GM21390 (cell line): Measurements from ENCODE around the gene JMJD1C.
"Not testable (repeated sequence)": the region's sequence is repeated elsewhere in the genome, so short reads cannot be mapped to it uniquely, and the experiment has no call there.

Source experiments
- ATAC-seq: cut with Tn5 transposase; IDR thresholded peaks from one replicate; pipeline ENCODE4 v1.9.1; 2021; ENCODE audit not compliant: unreplicated experiment

Gene JMJD1C, protein sequence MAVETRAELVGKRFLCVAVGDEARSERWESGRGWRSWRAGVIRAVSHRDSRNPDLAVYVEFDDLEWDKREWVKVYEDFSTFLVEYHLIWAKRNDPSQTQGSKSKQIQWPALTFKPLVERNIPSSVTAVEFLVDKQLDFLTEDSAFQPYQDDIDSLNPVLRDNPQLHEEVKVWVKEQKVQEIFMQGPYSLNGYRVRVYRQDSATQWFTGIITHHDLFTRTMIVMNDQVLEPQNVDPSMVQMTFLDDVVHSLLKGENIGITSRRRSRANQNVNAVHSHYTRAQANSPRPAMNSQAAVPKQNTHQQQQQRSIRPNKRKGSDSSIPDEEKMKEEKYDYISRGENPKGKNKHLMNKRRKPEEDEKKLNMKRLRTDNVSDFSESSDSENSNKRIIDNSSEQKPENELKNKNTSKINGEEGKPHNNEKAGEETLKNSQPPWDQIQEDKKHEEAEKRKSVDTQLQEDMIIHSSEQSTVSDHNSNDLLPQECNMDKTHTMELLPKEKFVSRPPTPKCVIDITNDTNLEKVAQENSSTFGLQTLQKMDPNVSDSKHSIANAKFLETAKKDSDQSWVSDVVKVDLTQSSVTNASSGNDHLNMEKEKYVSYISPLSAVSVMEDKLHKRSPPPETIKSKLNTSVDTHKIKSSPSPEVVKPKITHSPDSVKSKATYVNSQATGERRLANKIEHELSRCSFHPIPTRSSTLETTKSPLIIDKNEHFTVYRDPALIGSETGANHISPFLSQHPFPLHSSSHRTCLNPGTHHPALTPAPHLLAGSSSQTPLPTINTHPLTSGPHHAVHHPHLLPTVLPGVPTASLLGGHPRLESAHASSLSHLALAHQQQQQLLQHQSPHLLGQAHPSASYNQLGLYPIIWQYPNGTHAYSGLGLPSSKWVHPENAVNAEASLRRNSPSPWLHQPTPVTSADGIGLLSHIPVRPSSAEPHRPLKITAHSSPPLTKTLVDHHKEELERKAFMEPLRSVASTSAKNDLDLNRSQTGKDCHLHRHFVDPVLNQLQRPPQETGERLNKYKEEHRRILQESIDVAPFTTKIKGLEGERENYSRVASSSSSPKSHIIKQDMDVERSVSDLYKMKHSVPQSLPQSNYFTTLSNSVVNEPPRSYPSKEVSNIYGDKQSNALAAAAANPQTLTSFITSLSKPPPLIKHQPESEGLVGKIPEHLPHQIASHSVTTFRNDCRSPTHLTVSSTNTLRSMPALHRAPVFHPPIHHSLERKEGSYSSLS (N-terminal part only)

DNA sequence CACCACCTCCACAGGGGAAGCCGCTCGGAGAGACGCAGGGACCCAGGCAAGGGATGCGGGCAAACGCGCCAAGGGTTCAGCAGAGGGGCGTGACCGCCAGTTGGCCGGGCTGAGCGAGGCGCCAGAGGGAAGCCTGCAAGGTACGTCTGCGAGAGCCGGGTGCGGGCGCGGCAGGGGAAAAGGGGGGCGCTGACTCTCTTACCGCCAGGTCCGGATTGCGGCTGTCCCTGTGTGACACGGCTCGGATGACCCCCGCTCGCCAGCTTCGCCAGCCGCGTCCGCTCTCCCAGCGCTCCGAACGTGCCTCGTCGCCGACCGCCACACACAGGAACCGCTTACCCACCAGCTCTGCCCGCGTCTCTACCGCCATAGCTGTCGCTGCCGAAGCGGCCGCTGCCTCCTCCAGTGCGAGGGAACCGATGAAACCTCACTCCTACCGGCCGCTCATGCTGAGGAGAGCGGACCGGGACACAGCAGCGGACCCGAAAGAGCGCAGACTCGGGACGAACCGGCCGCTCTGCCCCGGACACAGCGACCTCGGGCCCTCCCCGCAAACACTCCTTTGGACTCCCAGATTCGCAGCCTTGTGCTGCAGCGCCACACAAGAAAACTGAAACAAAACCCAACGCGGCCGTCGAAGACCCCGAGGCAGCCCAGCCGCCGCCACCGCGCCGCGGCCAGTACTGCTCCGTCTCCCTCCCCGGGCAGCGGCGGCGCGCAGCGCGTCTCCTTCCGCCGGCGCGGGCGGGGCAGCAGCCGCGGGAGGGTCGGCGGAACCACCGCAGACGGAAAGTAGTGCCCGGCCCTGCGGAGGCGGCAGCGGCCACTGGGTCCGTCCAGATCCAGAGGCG is at the start of gene JMJD1C:
TSS of gene JMJD1C (minus strand) at position 685 of the 851 bp plus-strand sequence. CDS start at position 370, 315 bp downstream.
- ATAC-seq = peak; percentile 66

GRCh38 chr10:63515002-63515763 is 49.4 kb upstream of the JMJD1C start:
- ATAC-seq = peak; percentile 56

GRCh38 chr10:63506554-63506953 is 40.8 kb upstream of the JMJD1C start:
- ATAC-seq = no peak

DNA sequence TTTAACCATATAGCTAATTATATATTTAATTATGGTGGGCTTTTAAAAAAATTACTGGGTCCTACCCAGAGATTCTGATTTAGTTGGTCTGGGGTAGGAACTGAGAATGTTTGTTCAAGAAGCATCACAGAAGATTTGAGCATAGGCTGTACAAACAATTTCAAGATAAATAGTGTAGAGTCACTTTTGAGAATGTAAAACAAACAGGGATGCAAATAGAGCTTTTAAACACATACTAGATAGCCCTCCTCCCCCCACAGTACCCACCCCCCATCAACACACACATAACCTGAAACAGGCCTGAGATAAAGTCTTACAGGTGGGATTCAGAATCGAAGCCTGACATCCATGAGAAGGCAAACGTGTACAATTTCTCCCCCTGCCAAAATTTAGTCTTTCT is 39.8 kb upstream of the JMJD1C start:
- no peak for ATAC-seq

DNA sequence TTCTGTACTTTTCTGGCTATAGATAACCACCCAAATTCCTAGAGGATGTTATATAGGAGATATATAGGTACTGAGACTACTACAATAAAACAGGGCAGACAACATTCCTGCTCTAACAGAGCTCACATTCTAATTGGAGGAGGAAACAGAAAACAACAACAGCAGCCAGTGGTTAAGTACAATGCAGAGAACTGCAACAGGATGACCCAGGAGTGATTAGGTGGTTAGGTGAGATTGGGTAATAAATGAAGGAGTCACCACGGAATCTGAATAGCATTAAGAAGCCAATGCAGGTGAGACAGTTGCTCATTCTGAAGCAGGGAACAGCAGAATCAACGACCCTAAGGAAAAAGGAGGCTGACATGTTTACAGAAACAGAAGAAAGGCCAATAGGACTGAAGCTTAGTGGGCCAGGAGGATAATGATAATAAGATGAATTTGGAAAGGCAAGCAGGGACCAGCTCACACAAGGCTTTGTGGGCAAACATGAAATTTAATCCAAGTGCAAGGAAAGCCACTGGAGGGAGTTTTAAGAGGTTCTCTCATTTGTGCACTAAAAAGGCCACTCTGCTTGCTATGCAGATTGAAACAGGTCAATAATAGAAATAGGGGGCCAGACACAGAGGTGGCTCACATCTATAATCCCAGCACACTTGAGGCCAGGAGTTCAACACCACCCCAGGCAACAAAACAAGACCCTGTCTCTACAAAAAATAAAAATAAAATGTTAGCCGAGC is 38.5 kb upstream of the JMJD1C start:
- ATAC-seq = no peak

GRCh38 chr10:63503395-63503794 is 37.6 kb upstream of the JMJD1C start:
- no peak for ATAC-seq

- no peak for ATAC-seq
Measured at GRCh38 chr10:63502832-63503231, 37.1 kb upstream of the JMJD1C start.

DNA sequence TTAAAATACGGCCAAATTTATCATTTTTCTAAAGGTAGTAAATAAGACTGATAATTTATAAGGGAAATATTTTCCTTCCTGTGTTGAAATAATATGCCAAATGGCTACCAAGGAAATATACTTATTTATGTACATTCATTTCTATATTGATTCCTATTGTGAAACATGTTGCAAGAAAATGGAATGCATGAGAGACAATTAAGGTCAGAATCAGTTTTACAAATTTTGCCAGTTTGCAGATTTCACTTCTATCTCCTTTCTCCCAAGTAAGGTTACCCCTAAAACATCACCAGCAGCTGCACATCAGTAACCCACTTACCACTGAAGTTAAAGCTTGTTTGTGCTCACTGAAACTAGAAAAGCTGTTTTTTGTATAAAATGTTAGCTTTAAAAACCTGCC is 36.2 kb upstream of the JMJD1C start:
- no peak for ATAC-seq

DNA sequence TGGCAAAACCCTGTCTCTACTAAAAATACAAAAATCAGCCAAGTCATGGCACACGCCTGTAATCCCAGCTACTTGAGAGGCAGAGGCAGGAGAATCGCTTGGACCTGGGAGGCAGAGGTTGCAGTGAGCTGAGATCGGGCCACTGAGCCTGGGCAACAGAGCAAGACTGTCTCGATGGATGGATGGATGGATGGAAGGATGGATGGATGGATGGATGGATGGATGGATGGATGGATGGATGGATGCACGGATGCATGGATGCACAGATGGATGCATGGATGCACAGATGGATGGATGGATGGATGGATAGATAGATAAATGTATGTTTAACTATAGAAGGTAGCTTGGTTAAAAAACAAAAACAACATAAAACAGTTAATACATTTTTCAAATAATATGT is 34.8 kb upstream of the JMJD1C start:
- not testable (repeated sequence) for ATAC-seq

GRCh38 chr10:63498665-63499064 is 32.9 kb upstream of the JMJD1C start:
- ATAC-seq = no peak

DNA sequence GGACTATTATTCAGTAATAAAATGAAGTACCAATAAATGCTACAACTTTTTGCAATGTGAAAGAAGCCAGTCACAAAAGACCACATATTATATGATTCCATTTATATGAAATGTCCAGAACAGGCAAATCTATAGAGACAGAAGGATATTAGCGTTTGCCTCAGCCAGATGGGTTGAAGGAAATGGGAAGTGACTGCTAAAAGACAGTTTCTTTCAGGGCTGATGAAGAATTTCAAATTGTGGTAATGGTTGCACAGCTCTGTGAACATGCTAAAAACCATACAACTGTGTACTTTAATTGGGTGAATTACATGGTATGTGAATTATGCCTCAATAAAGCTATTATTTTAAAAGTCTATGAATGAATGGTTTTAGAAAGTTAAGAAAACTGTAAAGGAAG is 31.5 kb upstream of the JMJD1C start:
- no peak for ATAC-seq

DNA sequence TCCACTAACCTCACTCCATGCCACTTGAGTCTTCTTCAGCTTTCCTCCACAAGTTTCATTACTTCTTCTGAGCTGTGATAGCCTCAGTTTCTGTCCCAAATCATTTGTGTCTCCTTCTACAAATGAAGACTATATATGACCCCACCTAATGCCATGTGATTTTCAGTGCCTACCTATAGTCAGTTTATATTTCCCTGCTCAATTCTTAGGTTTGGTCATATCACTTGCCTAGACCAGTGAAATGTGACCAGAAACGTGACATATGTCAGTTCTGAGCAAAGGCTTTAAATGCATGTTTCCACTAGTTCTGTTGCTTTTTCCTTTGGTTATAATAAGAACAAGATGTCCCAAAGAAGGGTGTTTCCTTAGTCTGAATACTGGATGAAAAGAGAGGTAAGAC is 30.8 kb upstream of the JMJD1C start:
- no peak for ATAC-seq

DNA sequence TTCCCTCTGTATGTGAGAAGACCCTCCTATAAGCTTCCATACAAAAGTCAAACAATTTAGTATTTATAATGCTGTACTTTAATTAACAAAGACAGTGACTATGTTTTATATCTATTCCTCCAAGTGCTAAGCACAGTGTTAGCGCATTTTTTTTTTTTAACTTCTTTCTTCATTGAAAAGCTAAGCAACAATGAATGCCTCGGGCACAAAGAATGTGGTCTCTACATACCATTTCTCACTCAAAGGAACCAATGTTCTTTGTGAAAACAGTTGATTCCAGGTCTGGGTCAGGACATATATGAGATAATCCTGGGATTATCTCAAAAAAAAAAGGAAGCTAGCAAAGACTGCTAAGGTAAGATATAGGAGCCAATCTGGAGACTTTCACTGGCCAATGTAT is 29.2 kb upstream of the JMJD1C start:
- no peak for ATAC-seq

- ATAC-seq = no peak
Measured at GRCh38 chr10:63493004-63493403, 27.2 kb upstream of the JMJD1C start.

- ATAC-seq = not testable (repeated sequence)
Measured at GRCh38 chr10:63492317-63492690, 26.5 kb upstream of the JMJD1C start.

GRCh38 chr10:63491588-63492316 is 26.0 kb upstream of the JMJD1C start:
- ATAC-seq = no peak

- no peak for ATAC-seq
Measured at GRCh38 chr10:63489838-63490237, 24.1 kb upstream of the JMJD1C start.

GRCh38 chr10:63487990-63488389 is 22.2 kb upstream of the JMJD1C start:
- no peak for ATAC-seq
